NCI-H345 treated with DMSO at 0.1 percent for 48 hours (cell line): ENCODE data around the gene APOA4.
A peak's percentile ranks its signal among the peaks of the same experiment; 100 is the strongest.
"Not testable (repeated sequence)": the region's sequence is repeated elsewhere in the genome, so short reads cannot be mapped to it uniquely, and the experiment has no call there.

Experiments used
- DNase-seq: peaks from one replicate; lab custom pipeline; 2025; ENCODE audit not compliant: unreplicated experiment; lab: John Stamatoyannopoulos, UW

Gene APOA4

DNA sequence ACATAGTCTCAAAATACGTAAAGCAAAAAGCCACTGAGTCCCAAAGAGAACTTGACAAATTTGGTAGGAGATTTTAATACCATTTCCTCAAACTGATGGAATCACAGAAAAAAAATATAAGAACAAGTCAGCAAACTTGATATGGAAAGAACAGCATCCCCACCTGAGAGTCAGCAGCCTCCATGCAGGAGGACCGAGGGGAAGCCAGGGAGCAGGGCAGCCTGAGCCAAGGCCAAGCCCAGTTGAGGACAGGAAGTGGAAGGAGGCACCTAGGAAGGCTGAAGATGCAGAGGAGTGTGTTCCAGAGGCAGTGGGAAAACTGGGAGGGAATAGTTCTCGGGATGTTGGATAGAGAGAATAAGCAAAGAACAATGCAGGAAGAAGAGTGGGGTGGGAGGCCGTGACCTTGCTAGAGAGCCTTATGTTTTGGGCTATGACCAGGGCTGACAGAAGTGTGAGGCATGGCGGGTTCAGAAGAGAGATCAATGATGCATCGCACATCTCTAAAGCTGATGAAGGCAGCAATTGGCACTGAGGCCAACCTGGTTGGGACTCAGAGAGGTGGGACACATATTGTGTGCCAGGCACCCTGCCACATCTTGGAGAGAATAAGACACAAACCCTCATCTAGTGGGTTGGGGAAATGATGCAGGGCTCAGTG lies 15.4 kb downstream of the APOA4 start:
- DNase-seq = no peak

DNA sequence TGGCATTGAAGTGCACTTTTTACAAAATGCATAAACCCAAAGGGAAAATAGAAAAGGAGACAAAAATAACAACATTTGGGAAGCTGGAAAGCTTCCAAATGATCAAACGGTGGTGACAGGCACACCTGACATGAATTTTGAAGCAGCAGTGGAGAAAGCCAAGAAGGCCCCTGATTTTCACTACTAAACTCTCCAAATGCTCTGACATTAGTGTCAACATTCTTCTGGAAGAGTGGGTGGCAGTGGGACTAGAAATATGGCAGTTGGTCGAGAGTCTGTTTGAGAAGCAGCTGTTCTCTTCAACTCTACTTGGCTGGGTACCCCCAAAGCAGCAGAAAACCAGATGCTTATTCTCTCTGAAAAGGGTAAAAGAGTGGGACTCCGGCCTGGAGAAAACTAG lies 19.1 kb downstream of the APOA4 start:
- DNase-seq = no peak

DNA sequence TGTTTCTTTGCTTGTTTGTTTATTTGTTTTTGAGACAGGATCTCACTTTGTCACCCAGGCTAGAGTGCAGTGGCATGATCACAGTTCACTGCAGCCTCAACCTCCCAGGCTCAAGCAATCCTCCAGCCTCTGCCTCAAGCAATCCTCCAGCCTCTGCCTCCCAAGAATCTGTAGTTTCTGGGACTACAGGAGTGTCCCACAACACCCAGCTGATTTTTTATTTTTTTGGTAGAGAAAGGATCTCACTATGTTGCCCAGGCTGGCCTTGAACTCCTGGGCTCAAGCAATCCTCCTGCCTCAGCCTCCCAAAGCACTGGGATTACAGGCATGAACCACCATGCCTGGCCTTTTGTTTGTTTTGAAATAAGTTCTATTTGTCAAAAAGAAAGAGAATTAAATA lies 21.4 kb downstream of the APOA4 start:
- not testable (repeated sequence) for DNase-seq

DNA sequence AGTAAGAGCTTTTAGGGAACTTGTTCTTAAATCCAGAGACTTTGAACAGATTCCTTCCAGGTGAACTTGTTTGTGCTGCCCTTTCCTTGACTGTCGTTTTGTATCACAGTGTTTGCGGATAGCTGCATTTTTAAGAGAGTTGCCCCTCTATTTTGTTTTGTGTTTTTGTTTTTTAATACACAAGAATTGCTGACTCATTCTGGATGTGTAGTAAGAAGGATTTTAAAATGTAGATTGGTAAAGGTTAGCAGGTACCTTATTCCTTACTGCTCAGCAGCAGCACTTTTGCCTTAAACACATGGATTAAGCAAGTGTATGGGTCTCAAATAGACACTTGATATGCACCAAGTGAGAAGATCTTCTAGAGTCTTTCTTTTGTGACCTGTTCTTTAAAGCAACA lies 22.5 kb downstream of the APOA4 start:
- no peak for DNase-seq

DNA sequence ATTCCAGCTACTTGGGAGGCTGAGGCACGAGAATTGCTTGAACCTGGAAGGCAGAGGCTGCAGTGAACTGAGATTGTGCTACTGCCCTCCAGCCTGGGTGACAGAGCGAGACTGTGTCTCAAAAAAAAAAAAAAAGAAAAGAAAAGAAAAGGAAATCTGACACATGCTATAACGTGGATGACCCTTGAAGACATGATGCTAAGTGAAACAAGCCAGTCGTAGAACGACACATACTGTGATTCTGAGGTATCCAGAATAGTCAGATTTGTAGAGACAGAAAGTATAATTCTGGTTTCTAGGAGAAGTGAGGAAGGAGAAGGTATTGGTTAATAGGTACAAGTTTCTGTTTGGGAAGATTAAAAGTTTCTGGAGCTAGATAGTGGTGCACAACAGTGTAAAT lies 24.7 kb downstream of the APOA4 start:
- DNase-seq = no peak

DNA sequence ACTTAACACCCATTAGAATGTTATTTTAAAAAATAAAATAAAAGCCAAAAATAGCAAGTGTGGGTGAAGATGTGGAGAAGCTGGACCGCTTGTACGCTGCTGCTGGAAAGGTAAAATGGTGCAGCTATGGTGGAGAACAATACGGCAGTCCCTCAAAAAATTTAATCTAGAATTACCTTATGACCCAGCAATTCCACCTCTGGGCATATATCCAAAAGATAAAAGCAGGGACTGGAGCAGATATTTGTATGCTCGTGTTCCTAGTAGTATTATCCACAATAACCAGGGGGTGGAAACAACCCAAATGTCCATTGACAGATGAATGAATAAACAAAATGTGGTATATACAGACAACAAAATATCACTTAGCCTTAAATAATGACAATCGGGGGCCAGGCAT lies 25.3 kb downstream of the APOA4 start:
- no peak for DNase-seq

DNA sequence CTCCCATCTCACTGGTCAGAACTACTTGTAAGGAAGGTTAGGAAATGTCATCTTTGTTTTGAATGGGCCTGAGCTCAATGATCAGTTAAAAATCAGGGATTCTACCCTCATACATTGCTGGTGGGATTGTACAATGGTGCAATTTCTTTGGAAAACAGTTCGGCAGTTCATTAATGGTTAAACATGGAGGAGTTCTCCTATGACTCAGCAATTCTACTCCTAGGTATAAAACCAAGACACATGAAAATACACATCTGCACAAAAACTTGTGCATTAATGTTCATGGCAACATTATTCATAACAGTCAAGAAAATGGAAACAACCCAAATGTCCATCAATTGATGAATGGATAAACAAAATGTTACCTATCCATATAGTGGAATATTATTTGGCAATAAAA lies 26.6 kb downstream of the APOA4 start:
- DNase-seq = no peak

DNA sequence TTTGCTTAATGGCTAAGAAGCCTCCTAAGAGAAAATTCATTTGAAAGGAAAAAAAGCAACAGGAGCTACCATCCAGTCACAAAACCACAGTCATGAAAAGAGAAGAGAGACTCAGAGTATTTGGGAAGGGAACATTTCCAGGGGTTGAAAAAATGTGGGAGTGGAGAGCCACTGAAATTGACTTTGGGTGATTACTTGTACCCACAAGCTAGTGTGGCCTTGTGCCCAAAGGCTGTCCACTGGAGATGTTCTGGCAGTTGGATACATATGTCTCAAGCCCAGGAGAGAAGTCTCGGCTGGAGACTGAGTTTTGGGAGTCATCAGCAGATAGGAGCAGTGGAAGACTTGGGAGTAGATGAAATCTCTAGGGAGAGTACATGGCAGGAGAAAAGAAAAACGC lies 28.3 kb downstream of the APOA4 start:
- no peak for DNase-seq

DNA sequence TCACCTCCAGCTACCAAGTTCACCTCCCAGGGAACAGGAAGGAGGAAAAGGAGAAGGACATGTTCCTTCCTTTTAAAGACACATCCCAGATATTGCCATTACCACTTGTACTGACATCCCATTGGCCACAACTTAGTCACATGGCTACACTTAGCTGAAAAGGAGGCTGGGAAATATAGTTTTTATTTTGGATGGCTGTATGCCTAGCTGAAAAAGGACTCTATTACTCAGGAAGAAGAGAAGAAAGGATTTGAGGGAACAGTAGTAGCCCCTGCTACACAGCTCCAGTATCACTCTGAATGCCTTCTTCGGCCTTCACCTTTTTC lies 29.4 kb downstream of the APOA4 start:
- DNase-seq = no peak

DNA sequence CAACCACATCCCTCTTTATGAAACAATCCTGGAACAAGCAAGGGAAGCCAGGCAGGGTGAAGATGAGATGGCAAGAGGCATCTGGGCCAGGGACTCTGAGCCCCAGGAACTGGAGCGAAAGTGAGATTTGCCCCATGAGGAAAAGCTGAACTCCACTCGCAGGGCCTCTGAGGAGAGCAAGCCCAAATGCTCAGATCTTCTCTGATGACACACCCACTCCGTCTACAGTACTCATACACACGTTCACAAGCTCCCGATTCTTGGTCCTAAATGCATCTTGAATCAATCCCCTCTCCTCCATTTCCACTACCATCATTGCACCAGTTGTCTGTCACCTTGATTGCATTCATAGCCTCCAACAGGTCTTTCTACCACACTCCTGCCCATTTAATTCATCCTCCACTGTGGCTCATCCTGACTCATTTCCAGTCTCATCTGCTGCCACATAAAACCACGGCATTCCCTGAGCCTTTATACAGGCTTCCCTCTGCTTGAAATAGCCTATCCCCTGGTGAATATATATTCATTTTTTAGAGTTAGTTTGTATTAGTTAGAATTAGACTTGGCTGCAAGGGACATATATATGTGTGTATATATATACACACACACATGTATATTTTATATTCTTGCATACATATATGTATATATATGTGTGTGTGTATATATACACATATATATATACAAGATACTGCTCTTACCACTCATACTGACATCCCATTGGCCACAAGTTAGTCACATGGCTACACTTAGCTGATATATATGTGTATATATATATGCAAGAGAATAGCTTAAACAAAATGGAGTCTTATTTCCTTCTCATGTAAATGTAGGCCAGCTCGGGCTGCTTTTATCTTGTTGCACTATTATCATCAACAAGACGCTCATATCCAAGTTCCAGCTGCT lies 30.0 kb downstream of the APOA4 start:
- DNase-seq = no peak

DNA sequence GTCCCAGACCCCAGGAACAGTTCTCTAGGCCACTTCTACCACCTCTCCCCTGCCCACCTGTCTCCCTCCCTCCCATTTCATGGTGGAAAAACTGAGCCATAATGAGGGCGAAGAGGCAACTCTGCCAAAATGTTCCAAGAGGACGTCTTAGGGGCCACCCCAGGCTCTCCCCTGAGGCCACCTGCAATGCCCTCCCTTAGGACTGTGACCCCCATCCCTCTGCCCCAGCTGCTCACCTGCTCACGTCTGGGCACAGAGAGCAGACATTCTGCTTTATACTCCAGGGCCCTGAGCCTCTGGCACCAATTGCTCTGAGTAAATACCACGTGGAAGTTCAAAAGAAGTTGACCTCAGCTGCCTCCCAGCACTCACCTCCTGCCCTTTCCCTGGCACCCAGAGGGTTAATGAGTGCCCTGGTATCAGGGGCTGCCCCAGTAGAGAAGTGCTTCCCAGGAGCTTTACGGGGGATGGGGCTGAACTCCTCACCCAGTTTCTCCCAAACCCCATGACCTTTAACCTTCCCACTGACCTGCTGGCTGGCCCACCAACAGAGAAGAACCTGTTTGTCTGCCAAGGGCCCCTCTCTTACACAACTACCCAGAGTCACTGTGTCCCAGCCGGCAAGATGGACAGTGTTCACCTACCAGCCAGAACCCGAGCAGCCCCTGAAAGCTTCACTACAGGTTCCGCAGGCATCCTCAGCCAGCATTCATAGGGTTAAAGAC lies 30.8 kb downstream of the APOA4 start:
- no peak for DNase-seq

DNA sequence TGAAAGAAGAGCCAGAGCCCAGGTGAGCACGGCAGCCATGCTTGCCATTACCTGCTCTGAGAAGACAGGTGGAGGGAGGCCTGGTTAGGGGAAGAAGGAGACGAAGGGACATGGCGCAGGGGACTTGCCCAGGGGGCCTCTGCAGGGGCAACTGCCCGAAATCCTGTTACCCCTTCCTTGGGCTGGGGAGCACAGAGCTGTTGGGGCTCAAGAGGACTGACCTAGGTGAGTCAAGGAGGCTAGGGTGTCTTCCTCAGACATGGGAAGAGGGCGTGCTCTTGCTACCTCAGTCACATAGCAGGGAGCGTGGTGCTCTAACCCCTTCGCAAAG lies 31.3 kb downstream of the APOA4 start, which contains the start of gene APOA5:
Gene APOA5, minus strand, starts transcription at position 67 of the 331 bp plus-strand sequence. Its CDS starts 19 bp downstream, at position 48.
- no peak for DNase-seq

DNA sequence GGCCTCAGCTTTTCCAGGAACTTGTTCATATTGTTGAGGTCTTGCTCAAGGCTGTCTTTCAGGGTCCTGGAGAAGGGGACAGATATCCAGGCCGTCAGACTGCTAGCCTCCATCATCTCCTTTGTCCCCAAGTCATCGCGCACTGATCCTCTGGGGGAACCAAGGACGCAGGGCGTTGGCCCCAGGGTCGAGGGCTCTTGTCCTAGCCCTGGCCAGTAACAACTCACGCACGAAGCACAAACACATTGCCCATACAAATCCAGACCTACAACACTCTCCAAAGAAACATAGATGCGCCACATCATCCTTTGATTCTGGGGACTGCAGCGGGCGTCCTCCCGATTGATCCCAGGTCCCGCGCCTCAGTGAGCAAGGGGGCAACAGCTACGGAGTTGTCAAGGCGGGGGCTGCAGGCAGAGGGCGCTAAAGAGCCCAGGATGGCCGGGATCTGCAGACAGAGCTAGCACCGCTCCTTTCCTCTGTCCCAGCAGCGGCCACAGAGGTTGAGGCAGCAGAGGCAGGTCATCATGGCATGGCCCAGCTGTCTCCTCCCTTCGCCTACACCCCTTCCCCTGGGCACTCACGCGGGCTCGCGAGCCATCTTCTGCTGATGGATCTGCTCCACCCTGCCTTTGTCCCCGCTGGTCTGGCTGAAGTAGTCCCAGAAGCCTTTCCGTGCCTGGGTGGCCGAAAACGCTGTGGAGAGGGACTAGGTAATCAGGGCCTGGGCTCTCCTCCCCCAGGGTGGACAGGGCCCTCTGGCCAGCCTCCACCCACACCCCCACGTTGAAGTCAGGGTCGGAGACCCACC lies 31.9 kb downstream of the APOA4 start:
- DNase-seq = peak; percentile 40

DNA sequence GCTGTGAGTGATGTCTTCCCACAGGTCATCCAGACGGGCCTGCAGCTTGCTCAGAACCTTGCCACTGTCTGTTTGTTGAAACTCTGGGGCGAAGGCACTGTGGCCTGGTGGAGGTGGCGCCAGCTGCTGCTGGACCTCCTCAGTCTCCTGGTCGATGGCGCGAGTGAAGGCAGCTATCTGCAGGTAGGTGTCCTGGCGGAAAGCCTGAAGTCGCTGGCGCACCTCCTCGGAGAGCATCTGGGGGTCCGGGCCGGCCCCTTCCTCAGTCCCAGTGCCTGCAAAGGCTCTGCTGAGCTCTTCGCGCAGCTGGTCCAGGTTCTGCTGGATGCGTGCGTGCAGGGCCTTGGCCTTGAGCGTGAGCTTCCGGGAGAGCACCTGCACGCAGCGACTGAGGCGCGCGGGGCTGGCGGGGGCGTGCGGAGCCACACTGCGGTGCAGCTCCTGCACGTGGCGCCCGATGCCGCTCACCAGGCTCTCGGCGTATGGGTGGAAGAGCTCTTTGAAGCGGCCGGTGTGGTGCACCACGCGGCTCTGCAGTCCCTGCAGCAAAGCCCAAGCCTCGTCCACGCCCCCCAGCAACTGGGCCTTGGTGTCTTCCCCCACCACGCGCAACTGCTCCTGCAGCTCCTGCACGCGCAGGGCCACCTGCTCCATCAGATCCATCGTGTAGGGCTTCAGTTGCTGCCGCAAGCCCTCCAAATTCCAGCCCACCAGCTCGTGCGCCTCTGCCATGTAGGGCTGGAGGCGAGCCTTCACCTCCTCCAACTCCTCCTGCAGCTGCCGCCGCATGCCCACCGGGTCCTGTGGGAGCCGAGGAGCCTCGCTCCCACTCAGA lies 32.7 kb downstream of the APOA4 start:
- no peak for DNase-seq

DNA sequence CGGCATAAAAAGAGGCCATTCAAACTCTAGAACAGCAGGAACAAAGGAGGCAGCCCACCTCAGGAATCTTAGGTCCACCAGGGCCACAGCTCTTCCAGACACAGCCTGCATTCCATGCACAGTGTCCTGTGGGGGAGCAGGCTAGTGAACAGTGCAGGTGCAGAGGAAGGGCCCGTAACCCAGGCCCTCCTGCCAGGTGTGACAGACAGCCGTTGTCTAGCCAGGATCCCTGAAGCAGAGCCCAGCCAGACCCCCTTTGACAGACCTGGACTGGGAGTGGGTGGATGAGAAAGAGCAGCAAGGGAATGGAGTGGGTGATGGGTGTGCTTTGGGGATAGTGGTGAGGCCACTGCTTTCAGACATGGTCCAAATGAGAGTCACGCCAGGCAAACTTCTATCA lies 34.1 kb downstream of the APOA4 start:
- DNase-seq = no peak

DNA sequence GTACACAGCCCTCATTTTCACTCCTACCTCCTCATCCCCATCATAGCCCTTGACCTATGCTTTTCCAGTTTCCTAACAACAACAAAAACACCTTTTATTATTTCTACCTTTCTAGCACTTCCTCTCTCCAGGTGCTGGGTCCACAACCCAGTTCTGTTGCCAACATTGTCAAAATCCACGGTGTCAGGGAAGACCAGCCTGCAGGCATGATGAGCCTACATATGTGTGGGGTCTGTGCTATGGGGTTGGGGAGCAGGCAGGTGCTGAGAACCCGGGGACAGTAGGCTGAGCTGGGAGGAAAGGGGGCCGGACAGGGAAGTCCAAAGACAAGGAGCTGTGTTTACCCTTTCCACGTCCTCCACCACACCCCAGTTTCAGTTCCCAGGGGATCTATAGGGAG lies 34.6 kb downstream of the APOA4 start:
- no peak for DNase-seq

DNA sequence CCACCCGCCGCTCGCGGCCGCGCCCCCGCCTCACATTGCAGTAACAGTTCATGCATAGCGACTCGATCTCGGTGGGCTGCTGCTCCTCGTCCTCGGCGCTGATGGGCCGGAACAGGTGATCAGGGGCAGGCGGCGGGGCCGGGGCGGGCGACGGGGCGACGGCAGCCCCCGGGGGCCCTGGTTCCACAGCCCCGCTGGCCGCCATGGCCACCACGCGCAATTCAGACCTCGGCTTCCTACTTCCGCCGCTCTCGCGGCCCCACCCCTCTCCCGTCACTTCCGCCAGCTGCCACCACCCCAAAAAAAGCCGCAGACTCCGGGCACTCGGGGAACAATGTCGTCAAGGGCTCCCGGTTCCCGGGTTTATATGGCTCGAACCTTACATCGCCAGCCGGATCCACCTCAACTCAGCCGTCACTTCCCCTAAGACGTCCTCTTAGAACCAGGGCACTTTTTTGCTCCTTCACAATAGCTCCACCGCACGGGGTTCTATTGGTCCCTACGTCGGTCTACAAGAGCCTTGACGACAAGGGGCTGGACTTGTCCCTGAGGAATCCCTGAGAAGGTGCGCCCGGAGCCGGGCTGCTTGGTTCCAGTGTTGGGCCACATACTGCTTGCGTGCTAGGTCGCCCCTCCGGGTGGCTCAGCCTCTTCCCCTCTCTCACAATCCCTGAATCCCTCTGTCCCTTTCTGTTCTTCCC lies 35.2 kb downstream of the APOA4 start, which contains the start of gene ZPR1:
Gene ZPR1, minus strand, starts transcription at position 238 of the 701 bp plus-strand sequence. Its CDS starts 33 bp downstream, at position 205.
- DNase-seq = peak; percentile 75

DNA sequence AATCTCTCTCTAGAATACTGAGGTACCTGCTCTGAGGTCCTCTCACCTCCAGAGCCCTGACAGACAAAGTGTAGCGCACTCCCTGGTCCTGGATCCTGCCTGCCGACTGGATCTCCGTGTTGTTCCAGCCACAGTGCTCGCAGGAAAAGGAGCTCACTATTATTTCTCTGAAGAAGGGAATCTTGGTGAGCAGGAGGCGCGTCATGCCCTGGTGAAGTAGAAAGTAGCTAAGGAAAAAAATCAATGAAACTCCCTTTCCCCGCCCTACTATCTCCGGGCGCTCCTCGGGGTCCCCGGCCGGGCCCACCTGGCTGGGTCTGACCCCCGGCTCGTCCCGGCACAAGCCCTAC lies 35.7 kb downstream of the APOA4 start:
- no peak for DNase-seq

DNA sequence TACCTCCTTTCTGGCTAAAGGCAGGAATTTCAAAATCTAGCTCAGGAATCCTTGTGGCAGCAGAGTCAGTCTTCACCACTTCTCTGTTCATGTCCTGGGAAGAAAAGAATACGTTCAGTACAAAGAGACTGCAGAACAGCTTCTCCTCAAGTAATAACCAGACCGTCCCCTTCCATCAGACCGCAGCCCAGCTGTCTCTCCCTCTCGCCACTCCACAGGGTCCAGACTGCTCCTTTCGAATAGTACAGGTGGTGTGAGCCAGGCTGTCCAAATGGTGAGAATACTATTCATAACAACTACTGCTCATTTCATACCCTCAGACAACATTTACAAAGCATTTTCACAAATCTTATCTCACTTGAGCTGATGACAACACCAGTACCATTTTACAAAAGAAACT lies 36.1 kb downstream of the APOA4 start:
- no peak for DNase-seq

DNA sequence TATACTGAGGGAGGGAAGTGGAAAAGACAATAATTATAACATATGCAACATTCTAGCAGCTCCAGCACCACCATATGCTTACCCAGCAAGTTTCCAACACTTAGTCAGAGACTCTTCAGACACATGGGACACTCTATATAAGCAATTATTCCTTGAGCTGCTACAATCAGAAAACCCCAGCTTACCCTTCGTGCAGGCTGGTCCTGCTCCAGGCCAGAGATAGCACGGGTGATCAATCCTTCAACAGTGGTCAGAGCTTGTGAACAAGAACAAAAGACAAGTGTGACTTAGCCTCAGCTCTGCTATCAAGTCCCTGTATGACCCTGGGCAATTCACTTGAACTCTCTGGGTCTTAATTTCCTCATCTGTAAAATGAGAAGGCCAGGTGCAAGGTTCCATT lies 36.8 kb downstream of the APOA4 start:
- DNase-seq = no peak
